GM23338 (cell line): ENCODE results near the gene GSG1L. TPM values are rescaled to one million over a fixed set of nuclear protein-coding genes. Genes with fewer than 3 reads are reported as not detected.

Experiments
- ATAC-seq: fragments of 200-7000 bp; cut with Tn5 transposase; 3 replicates; pipeline ENCODE4 v1.9.1; 2020
- DNase-seq: peaks from one replicate; pipeline ENCODE4 v3.0.0-alpha.2; 2015; ENCODE audit warnings: low spot score
- H2AFZ ChIP-seq: fragments of 200-600 bp; sonication (generic); 2 replicates; pipeline ENCODE4 v1.8.0; 2016; ENCODE audit warnings: antibody characterized with exemption, mild to moderate bottlenecking, moderate library complexity
- H3F3A ChIP-seq: fragments of 200-600 bp; sonication (generic); replicated peaks from 2 replicates; pipeline ENCODE4 v1.8.0; 2017; ENCODE audit warnings: antibody characterized with exemption, mixed run types, low read depth
- H3K27ac ChIP-seq: fragments of 200-600 bp; sonication (generic); 2 replicates; pipeline ENCODE4 v1.6.1; 2016; ENCODE audit warnings: low read depth
- H3K27me3 ChIP-seq: fragments of 200-600 bp; sonication (generic); 2 replicates; pipeline ENCODE4 v1.8.0; 2016; ENCODE audit warnings: mild to moderate bottlenecking, mixed run types, moderate library complexity; ENCODE audit not compliant: insufficient read depth
- H3K36me3 ChIP-seq: fragments of 200-600 bp; sonication (generic); 2 replicates; pipeline ENCODE4 v1.8.0; 2016; ENCODE audit warnings: mild to moderate bottlenecking; ENCODE audit not compliant: insufficient read depth
- H3K4me1 ChIP-seq: fragments of 200-600 bp; sonication (generic); 2 replicates; pipeline ENCODE4 v1.8.0; 2016; ENCODE audit warnings: mild to moderate bottlenecking, moderate library complexity; ENCODE audit not compliant: insufficient read depth
- H3K4me2 ChIP-seq: fragments of 200-600 bp; sonication (generic); 2 replicates; pipeline ENCODE4 v1.7.1; 2017; ENCODE audit warnings: mixed run types
- H3K4me3 ChIP-seq: fragments of 200-600 bp; sonication (generic); 2 replicates; pipeline ENCODE4 v1.6.1; 2016; ENCODE audit warnings: mixed run types
- H3K79me2 ChIP-seq: fragments of 200-600 bp; sonication (generic); replicated peaks from 2 replicates; pipeline ENCODE4 v1.8.0; 2017; ENCODE audit warnings: mild to moderate bottlenecking; ENCODE audit not compliant: insufficient read depth
- H3K9me2 ChIP-seq: fragments of 200-600 bp; sonication (generic); 2 replicates; pipeline ENCODE4 v1.8.0; 2017; ENCODE audit not compliant: insufficient read depth
- H4K20me1 ChIP-seq: fragments of 200-600 bp; sonication (generic); replicated peaks from 2 replicates; pipeline ENCODE4 v1.8.0; 2017; ENCODE audit warnings: mild to moderate bottlenecking; ENCODE audit not compliant: insufficient read depth
- H3K27ac Mint-ChIP-seq: 2 replicates; pipeline ENCODE4 v1.8.0; 2020; ENCODE audit warnings: inconsistent platforms, mild to moderate bottlenecking, moderate library complexity, mixed read lengths
- H3K27me3 Mint-ChIP-seq: 3 replicates; pipeline ENCODE4 v1.8.0; 2022; ENCODE audit warnings: low read depth, mild to moderate bottlenecking, moderate library complexity, mixed read lengths, inconsistent platforms; ENCODE audit not compliant: insufficient read depth, poor library complexity
- H3K36me3 Mint-ChIP-seq: 3 replicates; pipeline ENCODE4 v1.8.0; 2021; ENCODE audit warnings: low read depth, mild to moderate bottlenecking, inconsistent platforms, moderate library complexity, mixed read lengths
- H3K4me1 Mint-ChIP-seq: 3 replicates; pipeline ENCODE4 v1.8.0; 2020; ENCODE audit warnings: mild to moderate bottlenecking, inconsistent platforms, mixed read lengths
- H3K4me3 Mint-ChIP-seq: 3 replicates; pipeline ENCODE4 v1.8.0; 2021; ENCODE audit warnings: moderate library complexity, mild to moderate bottlenecking, inconsistent platforms, mixed read lengths
- H3K9me3 Mint-ChIP-seq: 3 replicates; pipeline ENCODE4 v1.8.0; 2020; ENCODE audit warnings: moderate library complexity, mild to moderate bottlenecking, inconsistent platforms, mixed read lengths
- CREB1 ChIP-seq: fragments of 250-450 bp; sonication (Bioruptor Pico); IDR thresholded peaks from 2 replicates; pipeline ENCODE4 v1.5.0; 2020; ENCODE audit warnings: low read depth, mild to moderate bottlenecking, moderate library complexity
- CTCF ChIP-seq, 2 experiments: fragments of 200-600 bp in 1 of 2; sonication (generic) in 1 of 2; conservative IDR thresholded peaks; 2 replicates each; pipeline versions ENCODE4 v1.5.1 to v1.6.1; 2016 to 2017; ENCODE audit warnings: antibody characterized with exemption in 2 of 2, low read depth in 2 of 2, mild to moderate bottlenecking in 2 of 2, moderate library complexity in 1 of 2
- ETS1 ChIP-seq: IDR thresholded peaks from 2 replicates; pipeline ENCODE4 v1.6.1; 2016; ENCODE audit warnings: antibody characterized with exemption
- EZH2 ChIP-seq: fragments of 200-600 bp; sonication (generic); IDR thresholded peaks from one replicate; pipeline ENCODE4 v1.8.0; 2017; ENCODE audit warnings: antibody characterized with exemption, mild to moderate bottlenecking, low read depth; ENCODE audit not compliant: unreplicated experiment
- EZH2phosphoT487 ChIP-seq: fragments of 200-600 bp; sonication (generic); IDR thresholded peaks from one replicate; pipeline ENCODE4 v1.8.1; 2018; ENCODE audit warnings: antibody characterized with exemption; ENCODE audit not compliant: unreplicated experiment
- JUNB ChIP-seq: IDR thresholded peaks from one replicate; pipeline ENCODE4 v1.6.1; 2016; ENCODE audit warnings: antibody characterized with exemption; ENCODE audit not compliant: unreplicated experiment
- NANOG ChIP-seq: IDR thresholded peaks from 2 replicates; pipeline ENCODE4 v1.6.1; 2016; ENCODE audit warnings: antibody characterized with exemption, borderline replicate concordance
- POLR2AphosphoS5 ChIP-seq: IDR thresholded peaks from 2 replicates; pipeline ENCODE4 v1.6.1; 2016; ENCODE audit warnings: antibody characterized with exemption, low read depth
- REST ChIP-seq: IDR thresholded peaks from one replicate; pipeline ENCODE4 v1.6.1; 2018; ENCODE audit warnings: antibody characterized with exemption; ENCODE audit not compliant: unreplicated experiment
- STAT1 ChIP-seq: IDR thresholded peaks from one replicate; pipeline ENCODE4 v1.6.1; 2016; ENCODE audit warnings: antibody characterized with exemption; ENCODE audit not compliant: unreplicated experiment
- ZNF114 ChIP-seq: fragments of 250-450 bp; sonication (Bioruptor Pico); IDR thresholded peaks from 2 replicates; pipeline ENCODE4 v1.5.0; 2020; ENCODE audit warnings: mild to moderate bottlenecking, moderate library complexity
- ZNF331 ChIP-seq: fragments of 250-450 bp; sonication (Bioruptor Pico); IDR thresholded peaks from 2 replicates; pipeline ENCODE4 v1.5.0; 2020; ENCODE audit warnings: low read depth, mild to moderate bottlenecking, moderate library complexity
- ZNF462 ChIP-seq: fragments of 250-450 bp; sonication (Bioruptor Pico); IDR thresholded peaks from 2 replicates; pipeline ENCODE4 v1.5.0; 2020; ENCODE audit warnings: mild to moderate bottlenecking, moderate library complexity
- polyA plus RNA-seq: library from polyadenylated mRNA; unstranded; fragments of >200 nt; fragmentation: Nextera tagmentation; extraction: Ambion mirVana; gene quantifications from 2 replicates; pipeline ENCODE4 v1.2.1, GENCODE V29; 2016
- total RNA-seq: library from RNA; depleted of rRNA; stranded (reverse); fragments of >200 nt; shearing (Covaris generic); gene quantifications from 2 replicates; pipeline ENCODE4 v1.2.3, GENCODE V29; 2014

The GSG1L gene
- total and polyA plus RNA-seq, 2 experiments from 2014 or later, result 0.36 to 0.63 TPM

- no peak for DNase-seq
- H3K27ac ChIP-seq, result no peak overlapping the region
- no peak overlapping the region for H3K4me2 ChIP-seq
- H3K36me3 ChIP-seq, result no peaks in the 10 kb centered on the region
- no peaks in the 10 kb centered on the region for H3K79me2 ChIP-seq
- Mint-ChIP-seq H3K36me3 (no peaks in the 10 kb centered on the region), H3K9me3 (no peaks in the 10 kb centered on the region; the same call in 2 of the 3 replicates), H3K4me3 (no peak overlapping the region), H3K4me1 (no peaks in the 10 kb centered on the region), H3K27me3 (peaks cover 8% of the 10 kb centered on the region), H3K27ac (no peak overlapping the region)
- no peaks in the 10 kb centered on the region for H3F3A ChIP-seq
- ATAC-seq, result no peak
- H3K4me1 ChIP-seq, result no peaks in the 10 kb centered on the region
- TF ChIP-seq EZH2 (no peak), ZNF331 (CRISPR knock-in tag) (no peak), POLR2AphosphoS5 (no peak), EZH2phosphoT487 (no peak), ZNF114 (CRISPR knock-in tag) (no peak), ETS1 (no peak), REST (no peak), ZNF462 (CRISPR knock-in tag) (no peak), JUNB (no peak), CTCF (conservative IDR thresholded peaks at IDR 0.05; ENCODE audit: low read depth in 2 of 2) (no peak), STAT1 (no peak), NANOG (no peak), CREB1 (no peak)
- H2AFZ ChIP-seq, result no peak overlapping the region
- H3K4me3 ChIP-seq, result no peak overlapping the region
- H3K9me2 ChIP-seq, result peaks cover 3% of the 10 kb centered on the region; the same call in 1 of the 2 replicates
- no peaks in the 10 kb centered on the region for H3K27me3 ChIP-seq
- no peaks in the 10 kb centered on the region for H4K20me1 ChIP-seq
Observed at GRCh38 chr16:27911486-27911885, 152.0 kb downstream of the GSG1L start.
